Measurements from ENCODE around the gene MDFI.
A peak's percentile ranks its signal among the peaks of the same experiment; 100 is the strongest.

The MDFI gene

DNA sequence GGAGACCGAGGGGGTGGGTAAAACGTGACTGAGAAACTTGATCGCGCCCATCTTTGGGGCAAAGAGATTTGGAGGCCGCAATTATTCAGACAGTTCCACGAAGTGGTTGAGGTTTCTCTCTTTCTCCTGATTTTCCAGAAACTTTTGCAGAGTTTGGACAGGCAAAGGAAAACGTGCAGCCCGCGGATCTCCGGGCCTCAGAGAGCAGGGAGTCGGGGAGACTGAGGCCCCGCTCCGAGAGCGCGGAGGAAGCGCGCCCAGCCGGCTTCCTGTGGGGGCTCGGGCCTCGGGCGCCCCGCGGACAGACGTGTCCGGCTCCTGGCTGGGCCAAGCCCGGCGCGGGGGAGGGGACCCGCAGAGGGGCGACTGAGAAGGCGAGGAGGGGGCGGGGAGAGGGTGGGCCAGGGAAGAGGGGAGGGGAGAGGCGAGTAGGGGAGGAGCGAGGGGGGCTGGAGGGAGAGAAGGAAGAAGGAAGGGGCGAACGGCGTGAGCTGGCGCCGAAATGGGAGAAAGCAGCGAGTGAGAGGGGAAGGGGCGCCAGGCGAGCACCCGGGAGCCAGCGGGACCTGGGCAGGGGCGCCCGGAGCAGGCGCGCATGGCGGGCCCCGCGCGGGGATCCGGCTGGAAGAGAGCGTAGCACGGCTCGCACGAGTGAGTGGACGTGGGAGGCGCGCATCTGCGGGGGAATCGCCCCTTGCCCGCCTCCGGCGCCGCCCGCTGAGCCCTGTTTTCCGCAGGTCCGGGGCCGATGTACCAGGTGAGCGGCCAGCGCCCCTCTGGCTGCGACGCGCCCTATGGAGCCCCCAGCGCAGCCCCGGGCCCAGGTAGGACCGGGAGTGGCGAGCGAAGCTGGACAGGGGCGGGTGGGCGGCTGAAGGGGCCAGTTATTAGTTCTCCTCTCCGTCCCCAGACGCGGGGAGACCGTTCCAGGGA, at the start of gene MDFI:
TSS of gene MDFI (plus strand) at position 467 of the 933 bp plus-strand sequence. CDS start at position 749, 282 bp downstream.
- no peak for DNase-seq

GRCh38 chr6:41589223-41589622, 49.0 kb upstream of the MDFI start:
- DNase-seq: no peak

DNA sequence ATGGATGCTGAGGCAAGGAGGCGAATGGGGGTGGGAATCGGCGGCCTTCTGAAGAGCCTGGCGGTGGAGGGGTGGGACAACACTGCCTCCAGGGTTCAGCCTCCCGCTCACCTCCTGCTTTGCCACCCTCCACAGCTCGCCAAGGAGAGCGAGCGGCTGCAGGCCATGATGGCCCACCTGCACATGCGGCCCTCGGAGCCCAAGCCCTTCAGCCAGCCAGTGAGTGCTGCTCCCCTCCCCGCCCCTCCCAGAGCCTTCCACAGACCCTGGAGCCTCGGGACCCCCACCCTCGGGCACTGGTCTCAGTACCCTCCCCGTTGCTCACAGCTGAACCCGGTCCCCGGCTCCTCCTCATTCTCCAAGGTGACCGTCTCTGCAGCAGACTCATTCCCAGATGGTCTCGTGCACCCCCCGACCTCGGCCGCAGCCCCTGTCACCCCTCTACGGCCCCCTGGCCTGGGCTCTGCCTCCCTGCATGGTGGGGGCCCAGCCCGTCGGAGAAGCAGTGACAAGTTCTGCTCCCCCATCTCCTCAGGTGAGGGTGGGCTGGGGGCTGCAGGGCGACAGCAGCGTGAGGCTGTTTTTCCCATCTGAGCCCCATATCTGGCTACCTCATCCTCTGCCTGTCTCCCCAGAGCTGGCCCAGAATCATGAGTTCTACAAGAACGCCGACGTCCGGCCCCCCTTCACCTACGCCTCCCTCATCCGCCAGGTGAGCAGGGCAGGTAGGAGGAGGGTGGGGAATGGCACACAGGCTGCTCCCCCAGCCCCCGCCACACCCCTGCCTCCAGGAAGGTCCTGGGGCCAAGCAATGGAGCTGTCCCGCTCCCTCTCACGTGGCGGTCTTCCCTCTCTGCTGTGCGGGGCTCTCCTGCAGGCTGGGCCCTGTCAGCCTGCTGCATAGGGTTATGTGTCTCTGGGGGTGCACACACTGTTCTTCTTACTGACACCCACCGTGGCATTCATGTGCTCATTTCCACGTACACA, 48.3 kb upstream of the MDFI start:
- DNase-seq: no peak

- no peak for DNase-seq
These were observed 47.1 kb upstream of the MDFI start for GRCh38 chr6:41591122-41591521.

GRCh38 chr6:41591859-41592502, 46.3 kb upstream of the MDFI start:
- peak; percentile 78 for DNase-seq

DNA sequence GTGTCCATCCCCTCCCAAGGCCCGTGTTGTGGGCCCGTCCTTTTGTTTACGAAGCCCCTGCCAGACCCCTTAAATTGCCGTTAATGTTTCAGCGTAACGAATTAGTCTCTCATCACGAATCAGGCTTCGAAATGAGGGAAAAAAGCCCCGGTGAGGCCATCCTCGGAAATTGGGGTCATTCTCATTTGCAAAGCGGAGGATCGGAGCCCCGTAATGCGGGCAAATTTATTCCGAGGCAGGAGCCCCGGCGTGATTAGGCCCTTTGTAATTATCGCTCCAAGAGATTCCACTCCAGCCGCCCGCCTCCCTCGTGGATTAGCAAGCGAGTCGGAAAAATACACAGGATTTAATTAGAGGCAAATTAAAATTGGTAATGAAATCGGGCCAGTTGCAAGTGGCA, 44.9 kb upstream of the MDFI start:
- DNase-seq: no peak

DNA sequence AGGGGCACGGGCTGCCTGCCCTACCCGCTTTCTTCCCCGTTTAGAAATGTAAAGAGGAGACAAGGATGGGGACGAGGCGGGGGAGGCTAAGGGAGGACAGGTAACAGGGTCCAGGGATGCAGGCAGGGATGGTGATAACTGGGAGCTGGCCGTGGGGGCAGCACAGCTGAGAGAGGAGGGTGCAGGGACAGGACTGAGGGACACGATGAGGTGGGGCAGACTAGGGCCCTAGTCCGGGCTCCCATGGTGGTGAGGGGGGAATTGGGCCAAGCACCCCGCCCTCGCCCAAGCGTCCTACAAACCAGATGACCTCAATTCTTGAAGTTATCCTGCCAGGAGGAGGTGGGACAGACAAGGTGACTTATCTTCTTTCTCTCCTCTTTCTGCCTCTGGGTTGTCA, 44.4 kb upstream of the MDFI start:
- DNase-seq: no peak

- DNase-seq: no peak
These were observed 43.9 kb upstream of the MDFI start for GRCh38 chr6:41594326-41594725.

DNA sequence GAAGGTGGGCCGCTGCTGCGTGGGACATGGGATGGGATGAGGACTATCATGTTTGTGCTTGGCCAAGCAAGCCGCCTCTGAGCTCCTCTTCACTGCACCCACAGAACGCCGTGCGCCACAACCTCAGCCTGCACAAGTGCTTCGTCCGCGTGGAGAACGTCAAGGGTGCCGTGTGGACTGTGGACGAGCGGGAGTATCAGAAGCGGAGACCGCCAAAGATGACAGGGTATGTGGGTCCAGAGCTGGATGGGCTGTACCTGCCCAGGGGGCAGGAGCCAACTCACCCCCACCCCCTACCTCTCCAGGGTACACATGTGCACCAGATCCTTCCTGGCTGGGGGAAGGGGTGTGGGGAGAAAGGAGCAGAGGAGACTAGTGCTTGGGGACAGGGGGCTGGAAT, 43.5 kb upstream of the MDFI start:
- no peak for DNase-seq

DNA sequence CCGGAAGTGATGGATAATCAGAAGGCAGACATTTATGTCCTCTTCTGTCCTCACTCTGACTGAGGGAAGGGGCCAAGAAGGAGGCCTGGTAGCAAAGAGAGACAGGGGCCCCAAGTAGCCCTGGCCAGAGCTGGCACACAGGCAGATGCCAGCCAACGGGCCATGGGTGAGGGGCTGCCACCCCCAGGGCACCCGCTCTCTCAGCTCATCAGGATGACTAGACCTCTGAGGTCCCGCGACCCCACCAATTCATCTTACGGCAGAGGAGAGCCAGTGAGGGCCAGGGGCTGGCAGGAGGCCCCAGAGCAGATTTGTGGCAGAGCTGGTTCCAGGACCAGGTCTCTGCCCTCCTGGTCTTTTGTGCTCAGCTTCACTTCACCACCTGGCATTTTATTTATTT, 43.1 kb upstream of the MDFI start:
- no peak for DNase-seq

GRCh38 chr6:41596096-41596685, 42.1 kb upstream of the MDFI start:
- DNase-seq: no peak

GRCh38 chr6:41596807-41597206, 41.5 kb upstream of the MDFI start:
- no peak for DNase-seq

DNA sequence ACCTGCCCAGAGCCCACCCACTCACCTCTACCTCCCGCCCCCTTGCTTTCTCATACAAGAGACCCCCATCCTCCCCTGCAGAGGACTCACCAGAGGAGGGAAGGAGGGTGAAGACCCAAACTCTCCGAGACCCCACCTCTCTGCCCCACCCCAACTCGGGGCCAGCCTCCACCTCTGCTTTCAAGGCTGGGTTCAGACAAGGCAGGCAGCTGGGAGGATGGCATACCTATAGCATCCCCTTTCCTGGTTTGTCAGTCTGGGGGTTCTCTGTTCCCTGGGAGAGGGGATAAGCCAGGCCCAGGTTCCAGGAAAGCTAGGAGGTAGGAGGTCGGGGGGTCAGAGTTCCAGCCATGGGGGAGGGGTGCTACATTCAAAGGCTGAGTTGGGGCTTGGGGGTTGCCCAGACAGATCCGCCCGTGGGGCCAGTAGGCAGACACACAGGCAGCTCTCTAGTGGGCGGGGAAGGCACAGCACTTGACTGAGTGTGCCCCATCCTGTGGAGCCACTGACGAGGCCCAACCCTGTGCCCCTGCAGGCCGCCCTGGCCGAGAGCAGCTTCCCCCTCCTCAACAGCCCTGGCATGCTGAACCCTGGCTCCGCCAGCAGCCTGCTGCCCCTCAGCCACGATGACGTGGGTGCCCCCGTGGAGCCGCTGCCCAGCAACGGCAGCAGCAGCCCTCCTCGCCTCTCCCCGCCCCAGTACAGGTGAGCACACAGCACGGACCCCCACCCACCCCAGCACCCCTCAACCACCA, 40.8 kb upstream of the MDFI start:
- DNase-seq: no peak

DNA sequence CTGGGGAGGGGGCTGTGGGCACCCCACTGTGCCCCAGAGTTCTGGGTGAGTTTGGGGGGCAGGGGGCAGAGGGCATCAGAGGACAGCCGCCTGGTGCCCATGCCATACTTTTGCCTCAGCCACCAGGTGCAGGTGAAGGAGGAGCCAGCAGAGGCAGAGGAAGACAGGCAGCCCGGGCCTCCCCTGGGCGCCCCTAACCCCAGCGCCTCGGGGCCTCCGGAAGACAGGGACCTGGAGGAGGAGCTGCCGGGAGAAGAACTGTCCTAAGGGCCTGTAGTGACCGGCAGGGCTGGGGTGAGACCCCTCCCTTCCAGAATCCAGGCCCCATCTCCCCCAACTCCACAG, 39.6 kb upstream of the MDFI start:
- DNase-seq: no peak

GRCh38 chr6:41599015-41599851, 39.0 kb upstream of the MDFI start:
- no peak for DNase-seq

- DNase-seq: no peak
These were observed 38.3 kb upstream of the MDFI start for GRCh38 chr6:41599852-41600445.

- DNase-seq: no peak
These were observed 37.6 kb upstream of the MDFI start for GRCh38 chr6:41600499-41601247.

DNA sequence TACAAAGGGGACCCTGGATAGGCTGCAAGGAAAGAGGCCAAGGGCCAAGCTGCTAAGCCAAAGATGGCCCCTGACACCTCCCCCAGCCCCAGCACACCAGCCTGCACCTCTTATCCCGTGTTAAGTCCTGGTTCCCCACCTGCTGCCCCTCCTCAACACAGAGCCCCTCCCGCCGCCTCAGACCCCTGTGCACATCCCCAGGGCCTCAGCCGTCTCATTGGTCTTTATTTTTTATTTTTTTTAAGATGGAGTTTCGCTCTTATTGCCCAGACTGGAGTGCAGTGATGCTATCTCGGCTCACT, 37.1 kb upstream of the MDFI start:
- no peak for DNase-seq

- no peak for DNase-seq
These were observed 35.9 kb upstream of the MDFI start for GRCh38 chr6:41602422-41602743.

Data from CD4-positive, alpha-beta T cell treated with Interleukin-6 for 4 hours (primary cell).